Thyroid gland (tissue), 4 donors: ENCODE results near the gene PPM1L.

Source experiments
- CTCF ChIP-seq, 6 experiments: fragments of 200-600 bp in 3 of 6; fragments of 450-650 bp in 3 of 6; sonication (generic) in 3 of 6; IDR thresholded peaks; one replicate each; pipeline ENCODE4 v1.5.1; 2016 to 2019; ENCODE audit warnings: antibody characterized with exemption in 6 of 6, mild to moderate bottlenecking in 2 of 6, inconsistent platforms in 1 of 6, moderate library complexity in 1 of 6
- POLR2A ChIP-seq, 2 donors: fragments of 450-650 bp; IDR thresholded peaks; one replicate each; pipeline ENCODE4 v1.6.1; 2017; ENCODE audit warnings: antibody characterized with exemption in 2 of 2, mild to moderate bottlenecking in 2 of 2, moderate library complexity in 1 of 2

GRCh38 chr3:160956785-160957184, 200.8 kb downstream of the PPM1L start:
- TF ChIP-seq POLR2A (IDR thresholded peaks at IDR 0.05) (no peak), CTCF (IDR thresholded peaks at IDR 0.05) (peak in 2 of 6 experiments; percentile 19 to 23)
